Choroid plexus epithelial cell (primary cell): Measurements from ENCODE around the gene MAPK14.
"Not testable (repeated sequence)": the region's sequence is repeated elsewhere in the genome, so short reads cannot be mapped to it uniquely, and the experiment has no call there.

Source experiments
- DNase-seq: peaks from one replicate; pipeline ENCODE4 v3.0.0-alpha.2; 2010; ENCODE audit warnings: low read depth
- H3K4me3 ChIP-seq: 2 replicates; pipeline ENCODE4 v1.5.1; 2011; ENCODE audit warnings: low read depth, mild to moderate bottlenecking, control low read depth, low read length, moderate library complexity
- TF ChIP-seq, protein P1 (sequence below): conservative IDR thresholded peaks from 2 replicates; pipeline ENCODE4 v1.5.1; 2011; ENCODE audit warnings: low read depth, mild to moderate bottlenecking, control low read depth, inconsistent platforms, low read length, moderate library complexity

Gene MAPK14

GRCh38 chr6:36027501-36028087 lies at the start of gene MAPK14:
Gene MAPK14, plus strand, starts transcription at chr6:36027808. Its CDS starts 350 bp downstream, at chr6:36028158.
- H3K4me3 ChIP-seq = peak within 1 kb of the TSS; percentile 98
- DNase-seq = peak; percentile 100
- TF ChIP-seq, protein P1, sequence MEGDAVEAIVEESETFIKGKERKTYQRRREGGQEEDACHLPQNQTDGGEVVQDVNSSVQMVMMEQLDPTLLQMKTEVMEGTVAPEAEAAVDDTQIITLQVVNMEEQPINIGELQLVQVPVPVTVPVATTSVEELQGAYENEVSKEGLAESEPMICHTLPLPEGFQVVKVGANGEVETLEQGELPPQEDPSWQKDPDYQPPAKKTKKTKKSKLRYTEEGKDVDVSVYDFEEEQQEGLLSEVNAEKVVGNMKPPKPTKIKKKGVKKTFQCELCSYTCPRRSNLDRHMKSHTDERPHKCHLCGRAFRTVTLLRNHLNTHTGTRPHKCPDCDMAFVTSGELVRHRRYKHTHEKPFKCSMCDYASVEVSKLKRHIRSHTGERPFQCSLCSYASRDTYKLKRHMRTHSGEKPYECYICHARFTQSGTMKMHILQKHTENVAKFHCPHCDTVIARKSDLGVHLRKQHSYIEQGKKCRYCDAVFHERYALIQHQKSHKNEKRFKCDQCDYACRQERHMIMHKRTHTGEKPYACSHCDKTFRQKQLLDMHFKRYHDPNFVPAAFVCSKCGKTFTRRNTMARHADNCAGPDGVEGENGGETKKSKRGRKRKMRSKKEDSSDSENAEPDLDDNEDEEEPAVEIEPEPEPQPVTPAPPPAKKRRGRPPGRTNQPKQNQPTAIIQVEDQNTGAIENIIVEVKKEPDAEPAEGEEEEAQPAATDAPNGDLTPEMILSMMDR = peak; percentile 93

DNA sequence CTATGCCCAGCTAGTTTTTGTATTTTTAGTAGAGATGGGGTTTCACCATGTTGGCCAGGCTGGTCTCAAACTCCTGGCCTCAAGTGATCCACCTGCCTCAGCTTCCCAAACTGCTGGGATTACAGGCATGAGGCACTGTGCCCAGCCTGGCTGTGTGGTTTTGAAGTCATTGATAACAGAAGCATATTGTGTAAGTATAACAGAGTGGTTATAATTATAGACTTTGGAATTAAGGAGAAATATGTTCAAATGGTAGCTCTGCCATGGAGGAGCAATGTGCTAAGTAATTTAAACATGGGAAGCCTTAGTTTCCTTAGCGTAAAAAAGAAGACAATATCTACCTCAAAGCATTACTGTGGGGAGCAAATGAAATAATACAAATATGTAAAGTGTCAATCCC lies 47.5 kb upstream of the MAPK14 start:
- not testable (repeated sequence) for H3K4me3 ChIP-seq, DNase-seq

DNA sequence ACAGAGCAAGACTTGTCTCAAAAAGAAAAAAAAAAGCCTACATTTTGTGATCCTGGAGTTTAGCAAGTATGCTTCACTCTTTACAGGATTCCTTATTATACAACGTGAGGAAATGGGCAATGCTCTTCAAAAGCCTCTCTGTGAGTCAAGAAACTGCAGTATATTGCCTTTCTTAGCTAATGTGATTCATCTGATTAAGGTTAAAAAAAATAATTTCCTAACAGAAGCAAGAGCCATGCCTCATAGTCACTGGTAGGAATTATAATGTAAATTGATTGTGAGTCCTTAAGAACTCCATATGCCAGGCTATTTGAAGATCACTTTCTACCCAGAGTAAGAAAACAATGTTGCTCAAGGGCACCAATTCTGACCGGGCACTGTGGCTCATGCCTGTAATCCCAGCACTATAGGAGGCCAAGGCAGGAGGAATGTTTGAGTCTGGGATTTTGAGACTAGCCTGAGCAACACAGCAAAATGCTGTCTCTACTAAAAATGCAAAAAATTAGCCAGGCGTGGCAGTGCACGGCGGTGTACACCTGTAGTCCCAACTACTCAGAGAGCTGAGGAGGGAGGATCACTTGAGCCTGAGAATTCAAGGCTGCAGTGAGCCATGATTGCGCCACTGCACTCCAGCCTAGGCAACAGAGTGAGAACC lies 46.5 kb upstream of the MAPK14 start:
- TF ChIP-seq, protein P1 = no peak
- DNase-seq = no peak
- no peak overlapping the region for H3K4me3 ChIP-seq

- DNase-seq = no peak
- H3K4me3 ChIP-seq = no peak overlapping the region
- TF ChIP-seq, protein P1 = no peak
Observed at GRCh38 chr6:35984701-35985100, 42.9 kb upstream of the MAPK14 start.

GRCh38 chr6:35988047-35988446 lies 39.6 kb upstream of the MAPK14 start:
- not testable (repeated sequence) for H3K4me3 ChIP-seq, DNase-seq

- H3K4me3 ChIP-seq = no peak overlapping the region
- no peak for DNase-seq
- TF ChIP-seq, protein P1 = no peak
Observed at GRCh38 chr6:35993150-35993549, 34.5 kb upstream of the MAPK14 start.

DNA sequence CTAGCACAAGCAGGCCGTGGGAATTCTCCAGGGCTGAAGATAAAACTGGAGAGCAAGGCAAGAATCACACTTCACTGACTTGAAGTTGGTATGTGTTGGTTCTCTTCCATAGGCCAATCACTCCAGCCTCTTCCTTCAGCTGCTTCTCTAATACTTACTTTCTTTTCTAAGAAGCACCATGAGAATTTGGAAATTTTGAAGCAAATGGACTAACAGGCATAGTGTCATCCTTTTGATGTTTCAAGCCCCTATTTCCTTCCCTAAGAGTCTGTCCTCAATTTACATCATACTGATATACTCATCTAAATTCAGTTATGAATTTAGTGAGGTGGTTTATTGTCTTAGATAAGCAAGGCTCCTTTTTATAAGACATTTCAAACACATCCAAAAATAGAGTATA lies 27.2 kb upstream of the MAPK14 start:
- no peak for DNase-seq
- no peak overlapping the region for H3K4me3 ChIP-seq
- TF ChIP-seq, protein P1 = no peak

DNA sequence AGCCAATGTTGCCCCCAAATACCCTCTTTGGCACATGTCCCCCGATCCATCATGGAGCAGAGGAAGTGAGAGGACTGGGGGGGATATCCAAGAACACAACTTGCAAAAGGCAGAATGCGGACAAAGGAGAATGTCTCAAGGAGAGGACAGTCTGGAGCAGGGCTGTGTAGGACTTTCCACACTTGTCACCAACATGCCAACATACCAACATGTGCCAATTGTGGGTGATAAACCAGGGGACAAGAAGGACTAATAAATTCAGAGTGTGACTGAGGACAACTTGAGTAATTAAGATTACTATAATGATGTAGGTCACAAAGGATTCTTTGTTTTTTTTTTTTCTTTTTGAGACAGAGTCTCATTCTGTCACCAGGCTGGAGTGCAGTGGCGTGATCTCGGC lies 11.9 kb upstream of the MAPK14 start:
- TF ChIP-seq, protein P1 = no peak
- H3K4me3 ChIP-seq = no peak overlapping the region
- no peak for DNase-seq
